ENCODE results near the gene OPRD1.

Gene OPRD1

DNA sequence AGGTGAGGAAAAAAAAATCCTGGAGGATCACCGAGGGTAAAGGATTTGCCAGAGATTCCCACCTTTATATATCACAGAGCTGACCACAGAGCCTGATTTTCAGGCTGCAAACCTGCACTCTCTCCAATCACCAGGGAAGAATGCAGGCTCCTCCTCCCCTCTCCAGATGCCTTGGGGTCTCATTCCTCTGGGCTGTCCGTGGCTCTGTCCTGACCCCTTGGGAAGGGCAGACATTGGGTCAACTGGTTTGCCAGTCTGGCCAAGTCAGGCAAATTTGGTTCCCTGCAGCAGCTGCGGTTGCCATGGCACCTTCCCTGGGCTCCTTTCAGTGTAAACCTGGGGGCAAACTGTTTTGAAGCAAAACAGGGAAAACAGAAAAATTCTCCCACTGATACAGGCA, 11.6 kb upstream of the OPRD1 start:
- DNase-seq (ENCODE audit: low spot score): no peak
- TF ChIP-seq, protein P1, sequence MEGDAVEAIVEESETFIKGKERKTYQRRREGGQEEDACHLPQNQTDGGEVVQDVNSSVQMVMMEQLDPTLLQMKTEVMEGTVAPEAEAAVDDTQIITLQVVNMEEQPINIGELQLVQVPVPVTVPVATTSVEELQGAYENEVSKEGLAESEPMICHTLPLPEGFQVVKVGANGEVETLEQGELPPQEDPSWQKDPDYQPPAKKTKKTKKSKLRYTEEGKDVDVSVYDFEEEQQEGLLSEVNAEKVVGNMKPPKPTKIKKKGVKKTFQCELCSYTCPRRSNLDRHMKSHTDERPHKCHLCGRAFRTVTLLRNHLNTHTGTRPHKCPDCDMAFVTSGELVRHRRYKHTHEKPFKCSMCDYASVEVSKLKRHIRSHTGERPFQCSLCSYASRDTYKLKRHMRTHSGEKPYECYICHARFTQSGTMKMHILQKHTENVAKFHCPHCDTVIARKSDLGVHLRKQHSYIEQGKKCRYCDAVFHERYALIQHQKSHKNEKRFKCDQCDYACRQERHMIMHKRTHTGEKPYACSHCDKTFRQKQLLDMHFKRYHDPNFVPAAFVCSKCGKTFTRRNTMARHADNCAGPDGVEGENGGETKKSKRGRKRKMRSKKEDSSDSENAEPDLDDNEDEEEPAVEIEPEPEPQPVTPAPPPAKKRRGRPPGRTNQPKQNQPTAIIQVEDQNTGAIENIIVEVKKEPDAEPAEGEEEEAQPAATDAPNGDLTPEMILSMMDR (IDR thresholded peaks at IDR 0.05; ENCODE audit: borderline replicate concordance, control extremely low read depth, extremely low read depth, insufficient read depth, missing control alignments): no peak
- in situ Hi-C loops (cut with MboI; ENCODE audit: low sequenced_read_pairs, unreplicated experiment): no loop called here

DNA sequence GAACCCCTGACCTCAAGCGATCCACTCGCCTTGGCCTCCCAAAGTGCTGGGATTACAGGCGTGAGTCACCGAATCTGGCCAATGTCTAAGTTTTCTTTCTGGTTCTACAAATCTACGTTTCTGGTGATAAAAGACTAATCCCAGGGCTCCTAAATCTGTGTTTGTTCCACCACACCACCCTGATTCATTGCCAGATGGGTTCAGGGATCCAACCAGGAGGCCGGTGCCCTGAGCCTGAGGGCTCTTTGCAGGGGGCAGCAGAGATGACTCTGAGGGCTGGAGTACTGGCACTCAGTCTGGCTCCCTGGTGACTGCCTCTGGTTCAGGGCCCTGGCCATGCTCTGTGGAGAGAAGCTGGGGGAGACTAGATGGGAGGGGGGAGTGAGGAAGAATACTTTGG, 10.5 kb upstream of the OPRD1 start:
- in situ Hi-C loops (cut with MboI; ENCODE audit: low sequenced_read_pairs, unreplicated experiment): no loop called here
- TF ChIP-seq, protein P1 (IDR thresholded peaks at IDR 0.05; ENCODE audit: borderline replicate concordance, control extremely low read depth, extremely low read depth, insufficient read depth, missing control alignments): no peak
- DNase-seq (ENCODE audit: low spot score): no peak

DNA sequence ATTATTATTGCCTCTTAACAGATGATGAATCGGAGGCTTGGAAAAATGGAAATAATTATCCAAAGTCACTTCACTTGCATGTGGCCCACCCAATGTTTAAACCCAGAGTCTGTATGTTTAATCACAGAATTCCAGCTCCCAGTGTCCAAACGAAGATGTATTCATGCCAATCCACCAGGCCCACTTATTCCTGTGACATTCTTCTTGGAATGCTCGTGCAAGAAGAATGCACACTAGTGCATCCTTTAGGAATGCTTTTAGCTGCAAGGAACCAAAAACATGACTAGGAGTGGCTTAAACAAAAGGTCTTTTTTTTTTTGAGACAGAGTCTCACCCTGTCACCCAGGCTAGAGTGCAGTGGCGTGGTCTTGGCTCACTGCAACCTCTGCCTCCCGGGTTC, 8.9 kb upstream of the OPRD1 start:
- TF ChIP-seq, protein P1 (IDR thresholded peaks at IDR 0.05; ENCODE audit: borderline replicate concordance, control extremely low read depth, extremely low read depth, insufficient read depth, missing control alignments): no peak
- no peak for DNase-seq (ENCODE audit: low spot score)
- in situ Hi-C loops (cut with MboI; ENCODE audit: low sequenced_read_pairs, unreplicated experiment): no loop called here

DNA sequence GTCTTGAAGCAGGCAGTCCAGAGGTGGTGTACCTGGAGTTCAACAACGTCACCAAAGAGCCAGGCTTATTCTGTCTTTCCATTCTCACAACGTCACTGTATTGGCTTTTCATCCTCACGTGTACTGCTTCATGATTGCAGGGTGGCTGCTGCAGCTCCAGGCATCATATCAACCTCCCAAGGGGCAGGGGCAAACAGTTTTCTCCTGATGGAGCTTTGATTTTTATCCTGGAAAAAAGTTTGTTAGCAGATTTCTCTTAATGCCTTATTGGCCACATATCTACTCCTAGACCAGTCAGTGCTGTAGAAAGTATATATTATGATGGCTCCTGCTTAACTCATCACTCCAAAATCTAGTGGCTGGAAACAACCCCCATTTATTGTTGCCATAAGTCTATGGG, 8.3 kb upstream of the OPRD1 start:
- in situ Hi-C loops (cut with MboI; ENCODE audit: low sequenced_read_pairs, unreplicated experiment): no loop called here
- DNase-seq (ENCODE audit: low spot score): no peak
- TF ChIP-seq, protein P1 (IDR thresholded peaks at IDR 0.05; ENCODE audit: borderline replicate concordance, control extremely low read depth, extremely low read depth, insufficient read depth, missing control alignments): no peak

DNA sequence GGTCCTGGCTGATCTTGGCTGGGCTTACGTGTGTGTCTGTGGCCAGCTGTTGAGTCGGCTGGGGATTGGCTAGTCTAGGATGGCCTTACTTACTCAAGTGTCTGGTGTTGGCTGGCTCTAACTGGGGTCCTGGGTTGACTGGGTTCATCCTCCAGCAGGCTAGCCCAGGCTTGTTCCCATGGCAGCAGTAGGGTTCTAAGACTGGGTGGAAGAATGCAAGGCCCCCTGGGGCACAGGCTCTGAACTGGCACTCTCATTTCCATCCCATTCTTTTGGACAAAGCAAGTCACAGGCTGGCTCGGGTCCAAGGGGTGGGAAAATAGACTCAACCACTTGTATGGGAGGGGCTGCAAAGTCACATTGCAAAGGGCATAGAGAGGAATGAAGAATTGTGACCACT, 7.9 kb upstream of the OPRD1 start:
- TF ChIP-seq, protein P1 (IDR thresholded peaks at IDR 0.05; ENCODE audit: borderline replicate concordance, control extremely low read depth, extremely low read depth, insufficient read depth, missing control alignments): no peak
- no peak for DNase-seq (ENCODE audit: low spot score)
- in situ Hi-C loops (cut with MboI; ENCODE audit: low sequenced_read_pairs, unreplicated experiment): no loop called here

DNA sequence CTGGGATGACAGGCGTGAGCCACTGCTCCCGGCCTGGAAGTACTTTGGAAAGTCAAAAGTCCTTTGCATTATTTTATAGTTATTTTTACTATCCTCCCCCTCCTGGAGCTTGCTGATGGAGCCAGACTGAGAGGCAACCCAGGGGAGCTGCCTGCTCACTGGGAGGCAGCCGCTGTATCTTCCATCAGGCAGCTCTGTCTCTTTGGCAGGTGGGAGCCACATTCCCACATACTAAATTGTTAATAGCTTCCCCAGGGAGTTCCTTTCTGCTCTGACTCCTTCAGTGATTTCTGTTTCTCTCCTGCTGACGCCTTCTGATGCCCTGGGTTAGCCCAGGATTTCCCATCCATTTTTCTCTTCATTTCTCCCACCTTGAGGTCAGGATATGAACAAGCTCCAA, 4.9 kb upstream of the OPRD1 start:
- in situ Hi-C loops (cut with MboI; ENCODE audit: low sequenced_read_pairs, unreplicated experiment): no loop called here

More for the DNA sequence above, 4.9 kb upstream of the OPRD1 start:
- no peak for DNase-seq (ENCODE audit: low spot score)
- TF ChIP-seq, protein P1 (IDR thresholded peaks at IDR 0.05; ENCODE audit: borderline replicate concordance, control extremely low read depth, extremely low read depth, insufficient read depth, missing control alignments): no peak
